GM21717 (cell line): ENCODE results near the gene GSTA3.
"Not testable (repeated sequence)": the region's sequence is repeated elsewhere in the genome, so short reads cannot be mapped to it uniquely, and the experiment has no call there.

Experiments used
- ATAC-seq: cut with Tn5 transposase; IDR thresholded peaks from one replicate; pipeline ENCODE4 v1.9.1; 2021; ENCODE audit warnings: mild to moderate bottlenecking, moderate library complexity; ENCODE audit not compliant: unreplicated experiment

GSTA3 gene

DNA sequence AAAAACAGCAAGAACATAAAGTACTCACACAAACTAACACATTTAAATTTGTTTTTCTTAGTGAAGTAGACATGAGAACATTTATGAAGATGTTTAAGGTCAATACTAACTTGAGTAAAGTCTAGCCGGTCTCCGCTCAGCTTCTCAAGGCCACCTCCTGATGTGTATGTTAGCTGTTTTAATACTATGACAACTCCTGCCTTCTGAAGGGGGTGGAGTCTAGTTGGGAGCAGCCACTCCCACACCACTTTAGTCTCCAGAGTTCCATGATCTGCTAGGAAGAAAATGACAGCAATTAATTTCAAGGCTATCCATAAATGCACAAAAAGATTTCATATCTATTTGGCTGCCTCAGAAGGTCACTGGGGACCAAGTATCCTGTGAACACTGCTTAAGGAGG, at the start of gene GSTA3:
GSTA3 (minus strand) TSS at position 168 of the 400 bp plus-strand sequence. CDS start 3,864 bp downstream, outside the sequence.
- ATAC-seq: no peak

- ATAC-seq: no peak
These were observed 49.2 kb upstream of the GSTA3 start for GRCh38 chr6:52958546-52959255.

- ATAC-seq: no peak
These were observed 46.4 kb upstream of the GSTA3 start for GRCh38 chr6:52955871-52956270.

DNA sequence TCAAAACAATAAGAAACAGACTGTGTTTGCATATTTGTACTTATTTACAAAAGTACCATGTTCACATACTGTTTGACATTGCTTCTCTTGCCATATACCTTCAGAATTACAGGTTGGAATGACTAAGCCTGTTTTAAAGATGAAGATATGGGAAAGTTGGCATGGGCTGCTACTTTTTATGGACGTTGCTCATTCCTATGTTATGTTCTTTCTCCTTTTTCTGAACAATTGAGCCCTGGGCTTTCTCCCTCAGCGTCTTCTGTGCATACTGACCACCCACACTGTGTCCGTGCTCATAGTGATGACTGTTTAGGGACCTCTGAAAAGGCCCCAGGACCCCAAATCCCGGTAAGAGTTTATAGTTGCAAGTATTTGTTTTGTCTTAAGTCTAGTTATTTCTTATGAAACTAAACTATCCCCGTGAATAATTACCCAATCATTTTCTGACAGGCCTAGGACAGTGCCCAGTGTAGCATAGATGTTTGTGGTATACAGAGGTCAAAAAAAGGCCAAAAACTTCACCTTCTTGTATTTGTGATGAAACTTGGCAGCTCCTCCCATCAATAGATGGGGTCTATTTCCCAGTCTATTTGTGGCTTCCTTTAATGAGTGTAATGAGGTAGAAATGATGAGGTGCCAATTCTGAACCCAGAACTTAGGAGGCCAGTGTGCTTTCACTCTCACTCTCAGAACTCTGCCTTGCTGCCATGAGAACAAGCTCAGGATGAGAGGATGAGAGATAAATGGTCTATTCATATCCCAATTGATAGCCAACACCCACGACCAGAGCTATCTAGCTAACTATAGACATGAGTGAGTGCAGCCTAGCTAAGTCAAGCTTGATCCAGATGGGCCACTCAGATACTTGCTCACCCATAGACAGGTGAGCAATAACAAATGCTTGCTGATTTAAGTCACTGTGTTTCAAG, 44.7 kb upstream of the GSTA3 start:
- no peak for ATAC-seq

- no peak for ATAC-seq
These were observed 36.8 kb upstream of the GSTA3 start for GRCh38 chr6:52946306-52946705.

GRCh38 chr6:52942821-52943220, 33.3 kb upstream of the GSTA3 start:
- not testable (repeated sequence) for ATAC-seq

GRCh38 chr6:52942221-52942620, 32.7 kb upstream of the GSTA3 start:
- ATAC-seq: no peak

GRCh38 chr6:52937908-52938307, 28.4 kb upstream of the GSTA3 start:
- ATAC-seq: no peak

- no peak for ATAC-seq
These were observed 24.3 kb upstream of the GSTA3 start for GRCh38 chr6:52933778-52934177.

- no peak for ATAC-seq
These were observed 21.9 kb upstream of the GSTA3 start for GRCh38 chr6:52931351-52931750.

DNA sequence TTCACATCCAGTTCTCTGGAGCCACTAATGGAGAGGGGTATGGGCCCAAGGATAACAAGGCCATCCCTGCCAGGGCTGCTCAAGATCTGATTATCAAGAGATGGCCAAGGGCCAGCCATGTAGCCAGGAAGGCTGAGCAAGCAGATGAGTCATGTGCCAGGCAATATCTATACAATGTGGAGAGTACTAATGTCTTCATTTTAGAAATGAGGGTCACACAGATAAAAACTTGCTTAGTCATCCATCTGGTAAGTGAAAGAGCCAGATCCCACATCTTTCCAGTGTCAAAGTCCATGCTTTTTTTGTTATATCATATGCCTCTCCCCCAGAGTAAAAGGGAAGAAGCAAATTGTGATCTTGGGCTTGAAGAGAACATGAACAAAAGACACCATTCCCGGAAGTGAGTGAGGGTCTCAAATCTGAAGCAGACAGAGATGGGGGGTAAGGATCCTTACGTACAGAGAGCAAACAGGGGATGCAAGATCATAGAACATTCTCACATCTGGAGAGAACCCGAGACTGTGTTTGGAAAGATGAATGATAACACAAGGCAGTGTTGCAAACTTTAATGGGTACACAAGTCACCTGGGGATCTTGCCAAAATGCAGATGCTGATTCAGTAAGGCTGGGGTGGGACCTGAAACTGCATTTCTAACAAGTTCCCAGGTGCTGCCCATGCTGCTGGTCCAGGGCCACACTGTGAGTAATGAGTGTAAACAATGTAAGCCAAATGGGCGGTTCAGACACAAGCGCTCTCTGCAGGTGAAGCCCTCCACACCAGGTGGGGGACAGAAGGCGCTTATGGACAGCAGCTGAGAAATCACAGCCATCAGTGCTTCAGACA, 20.0 kb upstream of the GSTA3 start:
- ATAC-seq: no peak

DNA sequence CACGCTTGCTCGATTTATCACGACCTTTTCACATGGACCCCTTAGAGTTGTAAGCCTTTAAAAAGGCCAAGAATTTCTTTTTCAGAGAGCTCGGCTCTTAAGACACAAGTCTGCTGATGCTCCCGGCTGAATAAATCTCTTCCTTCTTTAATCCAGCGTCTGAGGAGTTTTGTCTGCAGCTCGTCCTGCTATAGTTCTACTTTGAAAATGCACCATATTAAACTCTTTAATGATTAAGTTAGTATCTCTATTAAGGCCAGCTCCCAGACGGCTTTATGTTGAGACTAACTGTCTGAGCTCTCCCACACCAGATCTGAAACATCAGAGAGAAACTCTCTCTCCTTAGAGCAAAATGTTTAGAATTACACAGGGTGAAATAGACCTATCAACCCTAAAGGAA, 18.0 kb upstream of the GSTA3 start:
- no peak for ATAC-seq

DNA sequence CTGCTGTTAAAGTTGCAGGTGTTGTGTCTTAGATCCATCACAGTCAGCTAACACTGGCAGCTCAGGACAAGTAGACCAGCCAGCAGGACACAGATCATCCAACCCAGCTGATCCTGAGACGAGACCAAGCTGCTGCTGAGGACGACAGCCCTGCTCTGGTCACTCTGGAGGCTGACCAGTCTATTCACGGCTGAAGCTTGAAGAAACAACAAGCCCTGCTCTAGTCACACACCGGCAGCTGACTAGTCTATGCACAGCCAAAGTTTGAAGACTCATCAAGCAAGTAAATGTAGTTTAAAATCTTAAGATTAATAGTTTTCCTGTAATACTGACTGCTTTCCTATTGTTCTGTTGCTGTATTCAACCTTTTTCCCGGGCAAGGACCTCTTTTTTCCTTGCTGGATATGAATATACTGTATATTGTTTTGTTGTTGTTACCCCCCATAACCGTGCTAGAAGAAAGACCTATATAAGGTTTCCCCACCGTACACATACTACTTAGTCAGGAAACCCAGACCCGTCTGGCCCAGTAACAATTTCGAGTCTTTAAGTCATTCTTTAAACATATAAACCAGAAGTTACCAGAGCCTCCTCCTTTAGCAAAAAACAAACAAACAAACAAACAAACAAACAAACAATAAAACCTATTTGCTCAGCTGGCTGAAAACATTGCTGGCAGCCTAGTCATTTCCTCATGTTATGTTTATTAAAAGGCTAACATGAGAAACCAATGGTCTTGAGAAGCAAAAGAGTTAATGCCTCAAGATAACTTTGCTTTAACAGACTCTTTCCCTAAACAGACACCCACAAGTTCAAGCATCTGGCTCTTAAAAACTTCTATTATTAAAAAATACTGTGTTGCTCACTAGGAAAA, 16.7 kb upstream of the GSTA3 start:
- ATAC-seq: no peak

- no peak for ATAC-seq
These were observed 15.5 kb upstream of the GSTA3 start for GRCh38 chr6:52925042-52925441.

GRCh38 chr6:52923689-52924088, 14.2 kb upstream of the GSTA3 start:
- ATAC-seq: not testable (repeated sequence)

GRCh38 chr6:52922161-52922560, 12.7 kb upstream of the GSTA3 start:
- no peak for ATAC-seq

GRCh38 chr6:52921743-52922142, 12.2 kb upstream of the GSTA3 start:
- no peak for ATAC-seq

- not testable (repeated sequence) for ATAC-seq
These were observed 10.0 kb upstream of the GSTA3 start for GRCh38 chr6:52919511-52919910.

DNA sequence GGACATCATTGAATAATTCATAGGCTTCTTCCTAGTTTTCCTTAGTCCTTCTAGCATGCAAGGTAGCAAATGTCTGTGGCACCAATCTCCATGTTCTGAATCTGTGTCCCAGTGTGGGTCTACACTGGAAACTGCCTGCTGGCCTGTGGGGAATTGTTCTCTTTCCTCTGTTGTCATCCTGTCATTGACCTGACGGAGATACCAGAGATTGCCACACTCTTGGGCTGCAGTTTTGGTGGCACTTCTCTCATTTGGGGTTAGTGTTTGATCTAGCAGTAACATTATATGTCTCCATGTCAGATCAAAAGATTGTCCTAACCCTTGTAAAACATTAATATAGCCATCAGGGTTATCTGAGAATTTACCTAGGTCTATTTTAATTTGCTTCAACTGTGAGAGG, 9.3 kb upstream of the GSTA3 start:
- ATAC-seq: not testable (repeated sequence)

DNA sequence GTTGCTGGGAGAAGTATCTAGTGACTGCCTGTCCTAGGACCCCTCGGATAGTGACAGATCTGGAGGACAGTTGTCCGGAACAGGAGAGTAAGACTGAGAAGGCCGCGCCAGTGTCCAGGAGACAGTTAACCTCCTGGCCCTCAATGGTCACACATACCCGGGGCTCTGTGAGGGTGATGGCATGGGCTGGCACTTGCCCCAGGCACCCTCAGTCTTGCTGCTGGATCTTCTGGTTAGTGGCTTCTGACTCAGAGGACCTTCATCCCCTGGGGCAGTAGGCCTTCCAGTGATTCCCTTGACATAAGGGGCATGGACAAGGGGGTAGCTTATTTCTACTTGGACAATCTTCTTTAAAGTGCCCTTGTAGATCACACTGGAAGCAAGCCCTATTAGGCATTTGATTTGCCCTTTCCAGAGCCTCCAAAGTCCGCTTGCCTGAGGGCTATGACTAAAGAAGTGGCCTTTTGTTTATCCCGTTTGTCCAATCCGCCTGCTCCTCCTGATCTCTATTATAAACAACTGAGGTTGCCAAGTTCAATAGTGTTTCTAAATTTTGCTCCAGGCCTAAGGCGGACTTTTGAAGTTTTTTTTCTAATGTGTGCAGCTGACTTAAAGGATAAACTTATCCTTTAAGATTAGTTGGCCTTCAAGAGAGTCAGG, 8.7 kb upstream of the GSTA3 start:
- ATAC-seq: not testable (repeated sequence)
